Glomerular visceral epithelial cell (primary cell): ENCODE data around the gene KIAA0513.

Experiments used
- DNase-seq: peaks from one replicate; pipeline ENCODE4 v3.0.0-alpha.2; 2016; ENCODE audit errors: extremely low spot score

The KIAA0513 gene

GRCh38 chr16:85027349-85027957, at the start of gene KIAA0513:
Gene KIAA0513 (plus strand): TSS chr16:85027795. CDS start chr16:85067072, 39,277 bp downstream.
- DNase-seq, result peak; percentile 92

GRCh38 chr16:84979516-84979915, 48.1 kb upstream of the KIAA0513 start:
- DNase-seq, result no peak

GRCh38 chr16:84982434-84982833, 45.2 kb upstream of the KIAA0513 start:
- DNase-seq, result no peak

- peak; percentile 35 for DNase-seq
These were observed 42.2 kb upstream of the KIAA0513 start for GRCh38 chr16:84985079-84986065.

GRCh38 chr16:84986102-84986501, 41.5 kb upstream of the KIAA0513 start:
- no peak for DNase-seq

GRCh38 chr16:84986879-84987278, 40.7 kb upstream of the KIAA0513 start:
- DNase-seq, result no peak

GRCh38 chr16:84988328-84989080, 39.1 kb upstream of the KIAA0513 start:
- DNase-seq, result no peak

GRCh38 chr16:84989749-84990620, 37.6 kb upstream of the KIAA0513 start:
- DNase-seq, result peak; percentile 22

GRCh38 chr16:84990782-84991181, 36.8 kb upstream of the KIAA0513 start:
- no peak for DNase-seq

GRCh38 chr16:84992717-84993075, 34.9 kb upstream of the KIAA0513 start:
- DNase-seq, result no peak

- DNase-seq, result no peak
These were observed 33.7 kb upstream of the KIAA0513 start for GRCh38 chr16:84993926-84994325.

GRCh38 chr16:84995663-84996062, 31.9 kb upstream of the KIAA0513 start:
- DNase-seq, result no peak

GRCh38 chr16:84996365-84996764, 31.2 kb upstream of the KIAA0513 start:
- no peak for DNase-seq

- DNase-seq, result no peak
These were observed 28.4 kb upstream of the KIAA0513 start for GRCh38 chr16:84999200-84999599.

GRCh38 chr16:84999857-85000480, 27.6 kb upstream of the KIAA0513 start:
- no peak for DNase-seq

- no peak for DNase-seq
These were observed 25.5 kb upstream of the KIAA0513 start for GRCh38 chr16:85002099-85002541.

- no peak for DNase-seq
These were observed 25.0 kb upstream of the KIAA0513 start for GRCh38 chr16:85002608-85003007.

- DNase-seq, result no peak
These were observed 24.5 kb upstream of the KIAA0513 start for GRCh38 chr16:85003076-85003475.

- no peak for DNase-seq
These were observed 23.6 kb upstream of the KIAA0513 start for GRCh38 chr16:85003725-85004586.
